Measurements from ENCODE around the gene HERPUD2. TPM values are rescaled to one million over a fixed set of nuclear protein-coding genes. Genes with fewer than 3 reads are reported as not detected.

HERPUD2 gene
- total and polyA plus RNA-seq, 2 experiments from 2014 or later = 15.2 to 22.7 TPM

- no peak overlapping the region for H2AFZ ChIP-seq
- TF ChIP-seq EZH2 (IDR thresholded peaks at IDR 0.05; ENCODE audit: insufficient read depth, poor library complexity, severe bottlenecking) = no peak
- TF ChIP-seq EZH2phosphoT487 (IDR thresholded peaks at IDR 0.05; ENCODE audit: insufficient read depth, low read depth) = no peak
- H3K9me3 ChIP-seq (ENCODE audit: low read depth) = no peaks in the 10 kb centered on the region
- peaks cover 12% of the 10 kb centered on the region for H3K4me1 ChIP-seq (ENCODE audit: insufficient read depth)
- WGBS, 2 experiments (ENCODE audit: low coverage in 1 of 2, low lambda C conversion rate in 2 of 2, missing lambda C conversion rate in 2 of 2) = 58 to 71% methylated on average over 1 of the region's 1 CpG
- no peaks in the 10 kb centered on the region for H3K27me3 ChIP-seq (replicated peaks; ENCODE audit: insufficient read depth)
- no peak overlapping the region for H3K4me2 ChIP-seq (ENCODE audit: unreplicated experiment)
- H3K27ac ChIP-seq = no peak overlapping the region
- H3K9ac ChIP-seq = no peak overlapping the region
- no peaks in the 10 kb centered on the region for H3K9me2 ChIP-seq (ENCODE audit: insufficient read depth)
- no peaks in the 10 kb centered on the region for H4K20me1 ChIP-seq (ENCODE audit: insufficient read depth)
- H3K79me2 ChIP-seq (ENCODE audit: insufficient read depth) = no peaks in the 10 kb centered on the region
- in situ Hi-C loops (cut with MboI) = loop anchor here (10.0 to 25.0 kb wide), 2 partner anchors 190 to 597 kb away; no protein-coding TSS in a partner anchor
- no peak for DNase-seq
- H3F3A ChIP-seq (ENCODE audit: insufficient read depth) = no peaks in the 10 kb centered on the region; the same call in 1 of the 2 replicates
- no peak overlapping the region for H3K4me3 ChIP-seq
- no peaks in the 10 kb centered on the region for H3K36me3 ChIP-seq (ENCODE audit: low read depth)
These were observed 19.9 kb upstream of the HERPUD2 start for GRCh38 chr7:35714862-35715261.

- H4K20me1 ChIP-seq (ENCODE audit: insufficient read depth) = no peaks in the 10 kb centered on the region
- H3K4me2 ChIP-seq (ENCODE audit: unreplicated experiment) = no peak overlapping the region
- no peak overlapping the region for H2AFZ ChIP-seq
- H3K79me2 ChIP-seq (ENCODE audit: insufficient read depth) = no peaks in the 10 kb centered on the region
- no peaks in the 10 kb centered on the region for H3K9me2 ChIP-seq (ENCODE audit: insufficient read depth)
- DNase-seq = no peak
- WGBS, 2 experiments (ENCODE audit: low coverage in 1 of 2, low lambda C conversion rate in 2 of 2, missing lambda C conversion rate in 2 of 2) = 94 to 100% methylated on average over 1 of the region's 1 CpG
- TF ChIP-seq EZH2 (IDR thresholded peaks at IDR 0.05; ENCODE audit: insufficient read depth, poor library complexity, severe bottlenecking) (no peak), EZH2phosphoT487 (IDR thresholded peaks at IDR 0.05; ENCODE audit: insufficient read depth, low read depth) (no peak)
- no peak overlapping the region for H3K27ac ChIP-seq
- H3K9ac ChIP-seq = no peak overlapping the region
- H3K9me3 ChIP-seq (ENCODE audit: low read depth) = no peaks in the 10 kb centered on the region
- in situ Hi-C loops (cut with MboI) = loop anchor here (10.0 to 25.0 kb wide), 2 partner anchors 190 to 598 kb away; no protein-coding TSS in a partner anchor
- no peak overlapping the region for H3K4me3 ChIP-seq
- no peaks in the 10 kb centered on the region; the same call in 1 of the 2 replicates for H3F3A ChIP-seq (ENCODE audit: insufficient read depth)
- no peaks in the 10 kb centered on the region for H3K27me3 ChIP-seq (replicated peaks; ENCODE audit: insufficient read depth)
- no peaks in the 10 kb centered on the region for H3K36me3 ChIP-seq (ENCODE audit: low read depth)
- H3K4me1 ChIP-seq (ENCODE audit: insufficient read depth) = peaks cover 16% of the 10 kb centered on the region
These were observed 19.5 kb upstream of the HERPUD2 start for GRCh38 chr7:35714407-35714806.

- DNase-seq = no peak
- no peaks in the 10 kb centered on the region for H3K79me2 ChIP-seq (ENCODE audit: insufficient read depth)
- H4K20me1 ChIP-seq (ENCODE audit: insufficient read depth) = no peaks in the 10 kb centered on the region
- H3K27ac ChIP-seq = no peak overlapping the region
- no peaks in the 10 kb centered on the region for H3K27me3 ChIP-seq (replicated peaks; ENCODE audit: insufficient read depth)
- peaks cover 22% of the 10 kb centered on the region for H3K4me1 ChIP-seq (ENCODE audit: insufficient read depth)
- H3K36me3 ChIP-seq (ENCODE audit: low read depth) = no peaks in the 10 kb centered on the region
- no peaks in the 10 kb centered on the region for H3K9me2 ChIP-seq (ENCODE audit: insufficient read depth)
- no peak overlapping the region for H2AFZ ChIP-seq
- H3K4me3 ChIP-seq = no peak overlapping the region
- 96 to 98% methylated on average over 7 of the region's 7 CpGs for WGBS, 2 experiments (ENCODE audit: low coverage in 1 of 2, low lambda C conversion rate in 2 of 2, missing lambda C conversion rate in 2 of 2)
- H3K4me2 ChIP-seq (ENCODE audit: unreplicated experiment) = no peak overlapping the region
- in situ Hi-C loops (cut with MboI) = loop anchor here (10.0 to 25.0 kb wide), 2 partner anchors 192 to 600 kb away; no protein-coding TSS in a partner anchor
- H3F3A ChIP-seq (ENCODE audit: insufficient read depth) = no peaks in the 10 kb centered on the region; the same call in 1 of the 2 replicates
- no peak for TF ChIP-seq EZH2phosphoT487 (IDR thresholded peaks at IDR 0.05; ENCODE audit: insufficient read depth, low read depth)
- TF ChIP-seq EZH2 (IDR thresholded peaks at IDR 0.05; ENCODE audit: insufficient read depth, poor library complexity, severe bottlenecking) = no peak
- no peak overlapping the region for H3K9ac ChIP-seq
- H3K9me3 ChIP-seq (ENCODE audit: low read depth) = no peaks in the 10 kb centered on the region
These were observed 17.8 kb upstream of the HERPUD2 start for GRCh38 chr7:35712563-35713226.

GRCh38 chr7:35707422-35707821 is 12.5 kb upstream of the HERPUD2 start:
- in situ Hi-C loops (cut with MboI) = loop anchor here (25.0 kb wide), 1 partner anchor 605 kb away; no protein-coding TSS in a partner anchor
- H3K4me1 ChIP-seq (ENCODE audit: insufficient read depth) = peaks cover 28% of the 10 kb centered on the region
- H3K79me2 ChIP-seq (ENCODE audit: insufficient read depth) = no peaks in the 10 kb centered on the region
- peaks cover 10% of the 10 kb centered on the region; the same call in 1 of the 2 replicates for H3F3A ChIP-seq (ENCODE audit: insufficient read depth)
- H3K4me2 ChIP-seq (ENCODE audit: unreplicated experiment) = no peak overlapping the region
- H3K9me3 ChIP-seq (ENCODE audit: low read depth) = no peaks in the 10 kb centered on the region
- no peak overlapping the region for H3K4me3 ChIP-seq
- peak; percentile 54 for DNase-seq
- peak overlapping the region; percentile 13; the same call in 1 of the 2 replicates for H2AFZ ChIP-seq
- H3K9ac ChIP-seq = no peak overlapping the region
- H3K9me2 ChIP-seq (ENCODE audit: insufficient read depth) = no peaks in the 10 kb centered on the region
- H3K27ac ChIP-seq = no peak overlapping the region
- no peaks in the 10 kb centered on the region for H3K36me3 ChIP-seq (ENCODE audit: low read depth)
- no peak for TF ChIP-seq EZH2phosphoT487 (IDR thresholded peaks at IDR 0.05; ENCODE audit: insufficient read depth, low read depth)
- TF ChIP-seq EZH2 (IDR thresholded peaks at IDR 0.05; ENCODE audit: insufficient read depth, poor library complexity, severe bottlenecking) = no peak
- H3K27me3 ChIP-seq (replicated peaks; ENCODE audit: insufficient read depth) = no peaks in the 10 kb centered on the region
- no peaks in the 10 kb centered on the region for H4K20me1 ChIP-seq (ENCODE audit: insufficient read depth)
- WGBS, 2 experiments (ENCODE audit: low coverage in 1 of 2, low lambda C conversion rate in 2 of 2, missing lambda C conversion rate in 2 of 2) = 50 to 56% methylated on average over 4 of the region's 4 CpGs
